Cardiac septum (tissue), 1 donor: ENCODE measurements around the gene STRIP2. TPM values are rescaled to one million over a fixed set of nuclear protein-coding genes. Genes with fewer than 3 reads are reported as not detected.
"Not testable (repeated sequence)": the region's sequence is repeated elsewhere in the genome, so short reads cannot be mapped to it uniquely, and the experiment has no call there.

Experiments used
- DNase-seq: peaks from one replicate; pipeline ENCODE4 v3.0.0-alpha.2; 2020; ENCODE audit warnings: low spot score
- intact Hi-C: fragments of 100-400 bp; cut with DNase I; formaldehyde crosslinking; loops from one replicate; pipeline ENCODE4 v1.14.0; 2022
- total RNA-seq: library from RNA; stranded (reverse); fragmentation: NEBNext Ultra II Directional; extraction: Animal tissue kit (Norgen Biotek cat#: 25700); gene quantifications from one replicate; pipeline ENCODE4 v1.2.1, GENCODE V29; 2021
- donor health status: DM: no; HTN: no; CAD: no.

The STRIP2 gene
- total RNA-seq, 1 donor from 2014 or later = 20.4 TPM

- intact Hi-C loops = no loop called here
- DNase-seq = no peak
These were observed 83.7 kb downstream of the STRIP2 start for GRCh38 chr7:129517931-129518330.

GRCh38 chr7:129519464-129519863 is 85.2 kb downstream of the STRIP2 start:
- intact Hi-C loops = no loop called here
- DNase-seq = no peak

- intact Hi-C loops = no loop called here
- no peak for DNase-seq
These were observed 88.1 kb downstream of the STRIP2 start for GRCh38 chr7:129522088-129522970.

GRCh38 chr7:129522971-129523340 is 88.7 kb downstream of the STRIP2 start:
- intact Hi-C loops = no loop called here
- no peak for DNase-seq

GRCh38 chr7:129523924-129524323 is 89.7 kb downstream of the STRIP2 start:
- DNase-seq = no peak
- intact Hi-C loops = no loop called here

- intact Hi-C loops, DNase-seq: not testable (repeated sequence)
These were observed 90.2 kb downstream of the STRIP2 start for GRCh38 chr7:129524405-129524804.

- intact Hi-C loops = no loop called here
- no peak for DNase-seq
These were observed 91.1 kb downstream of the STRIP2 start for GRCh38 chr7:129525225-129525862.

- no peak for DNase-seq
- intact Hi-C loops = no loop called here
These were observed 95.4 kb downstream of the STRIP2 start for GRCh38 chr7:129529643-129530042.

- no peak for DNase-seq
- intact Hi-C loops = no loop called here
These were observed 96.7 kb downstream of the STRIP2 start for GRCh38 chr7:129530795-129531391.

- DNase-seq = no peak
- intact Hi-C loops = no loop called here
These were observed 97.5 kb downstream of the STRIP2 start for GRCh38 chr7:129531721-129532120.

GRCh38 chr7:129532375-129532774 is 98.1 kb downstream of the STRIP2 start:
- no peak for DNase-seq
- intact Hi-C loops = no loop called here

- intact Hi-C loops = not testable (repeated sequence)
These were observed 100.5 kb downstream of the STRIP2 start for GRCh38 chr7:129534558-129535274.

GRCh38 chr7:129535896-129536295 is 101.7 kb downstream of the STRIP2 start:
- intact Hi-C loops = no loop called here
- DNase-seq = no peak

More at GRCh38 chr7:129534558-129535274, 100.5 kb downstream of the STRIP2 start:
- DNase-seq = not testable (repeated sequence)

- no peak for DNase-seq
- intact Hi-C loops = no loop called here
These were observed 102.1 kb downstream of the STRIP2 start for GRCh38 chr7:129536323-129536722.

Other genes starting within 250 kb of the STRIP2 start
- 4.7 TPM for gene SMO, start 245.8 kb upstream of the STRIP2 start, total RNA-seq
- 5.9 TPM for gene AHCYL2, start 209.4 kb upstream of the STRIP2 start, total RNA-seq
- not detected for gene SMKR1, start 68.1 kb downstream of the STRIP2 start, total RNA-seq
- gene NRF1, start 177.3 kb downstream of the STRIP2 start, total RNA-seq = 17.0 TPM